GM19099 (cell line): ENCODE results near the gene FKBP2.

Experiments used
- POLR2A ChIP-seq: IDR thresholded peaks from 3 replicates; pipeline ENCODE4 v1.6.1; 2011; ENCODE audit warnings: low read depth; ENCODE audit not compliant: insufficient read length; ENCODE audit errors: extremely low read depth

The FKBP2 gene

DNA sequence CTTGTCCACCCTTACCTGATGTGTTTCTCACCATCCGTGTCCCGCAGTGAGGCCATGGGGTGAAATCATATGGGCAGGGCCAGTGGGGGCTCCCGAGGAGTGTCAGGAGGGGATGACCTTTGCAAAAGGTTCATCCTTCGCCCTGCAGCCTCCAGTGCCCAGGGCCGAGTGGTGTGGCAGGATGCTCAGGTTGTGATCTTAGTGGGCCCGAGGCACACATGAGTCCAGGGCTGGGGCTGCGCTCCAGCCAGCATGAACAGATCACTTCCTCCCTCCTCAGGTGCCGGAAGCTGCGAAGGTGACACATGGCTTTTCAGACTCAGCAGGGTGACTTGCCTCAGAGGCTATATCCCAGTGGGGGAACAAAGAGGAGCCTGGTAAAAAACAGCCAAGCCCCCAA is 2.8 kb upstream of the FKBP2 start:
- no peak for TF ChIP-seq POLR2A

DNA sequence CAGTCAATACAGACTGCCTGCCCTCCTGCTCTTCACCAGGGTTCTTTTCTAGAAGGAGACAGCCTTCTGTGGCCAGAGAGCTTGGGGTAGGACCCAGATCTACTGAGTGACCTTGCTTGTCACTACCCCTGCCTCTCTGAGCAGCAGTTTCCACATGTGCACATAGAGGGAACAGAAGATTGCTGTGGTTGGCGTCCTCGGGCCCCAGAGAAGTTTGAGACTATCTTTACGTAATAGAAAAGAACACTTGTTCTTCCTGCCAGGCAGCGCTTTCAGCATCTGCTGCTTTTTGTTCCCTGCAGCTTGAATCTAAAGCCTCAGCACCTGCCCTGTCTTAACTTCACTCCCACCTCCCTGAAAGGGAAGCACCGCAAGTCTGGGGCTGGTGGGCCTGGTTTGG is 1.9 kb upstream of the FKBP2 start:
- TF ChIP-seq POLR2A = no peak

DNA sequence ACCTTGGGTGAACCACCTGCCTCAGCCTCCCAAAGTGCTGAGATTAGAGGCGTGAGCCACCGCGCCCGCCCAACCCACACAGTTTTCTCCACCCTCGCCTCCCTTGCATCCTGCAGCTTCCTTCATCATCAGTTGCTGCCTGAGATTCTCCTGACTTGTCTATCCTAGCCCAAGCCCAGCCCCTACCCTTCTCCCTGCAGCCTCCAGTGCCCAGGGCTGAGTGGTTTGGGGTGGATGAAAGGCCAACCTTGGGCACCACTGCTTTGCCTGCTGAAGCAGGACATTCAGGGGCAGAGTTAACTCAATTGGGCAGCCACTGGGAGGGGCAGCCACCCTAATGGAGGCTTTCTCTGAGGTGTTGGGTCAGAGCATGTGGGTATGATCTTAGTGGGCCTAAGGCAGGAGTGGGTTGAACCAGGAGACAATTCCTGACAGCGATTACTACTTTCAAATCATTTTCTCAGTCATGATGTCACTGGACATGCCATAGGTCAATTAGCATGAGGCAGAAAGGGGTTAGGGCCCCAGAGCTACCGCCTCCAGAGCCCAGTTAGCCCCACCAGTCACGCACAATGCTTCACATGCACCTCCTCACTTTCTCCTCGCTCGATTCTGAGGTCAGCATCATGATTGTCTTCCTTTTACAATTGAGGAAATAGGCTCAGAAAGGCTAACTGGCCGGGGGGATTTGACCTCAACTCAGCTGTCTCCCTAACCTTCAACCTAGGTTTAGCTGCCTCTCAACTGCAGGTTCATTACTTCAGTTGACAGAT is 1.0 kb upstream of the FKBP2 start:
- TF ChIP-seq POLR2A = no peak

DNA sequence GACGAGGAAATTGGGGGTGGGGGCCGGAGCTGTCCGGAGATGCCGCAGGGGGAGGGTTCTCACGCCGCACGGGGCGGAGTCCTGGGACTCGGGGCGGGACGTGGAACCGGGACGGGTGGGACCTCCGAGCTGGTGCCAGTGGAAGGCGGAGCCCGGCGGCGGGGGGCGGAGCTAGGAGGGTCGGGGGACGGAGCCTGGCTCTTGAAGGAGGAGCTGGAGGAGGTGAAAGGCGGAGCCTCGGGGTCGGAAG is 271 bp downstream of the FKBP2 start:
- TF ChIP-seq POLR2A = no peak

DNA sequence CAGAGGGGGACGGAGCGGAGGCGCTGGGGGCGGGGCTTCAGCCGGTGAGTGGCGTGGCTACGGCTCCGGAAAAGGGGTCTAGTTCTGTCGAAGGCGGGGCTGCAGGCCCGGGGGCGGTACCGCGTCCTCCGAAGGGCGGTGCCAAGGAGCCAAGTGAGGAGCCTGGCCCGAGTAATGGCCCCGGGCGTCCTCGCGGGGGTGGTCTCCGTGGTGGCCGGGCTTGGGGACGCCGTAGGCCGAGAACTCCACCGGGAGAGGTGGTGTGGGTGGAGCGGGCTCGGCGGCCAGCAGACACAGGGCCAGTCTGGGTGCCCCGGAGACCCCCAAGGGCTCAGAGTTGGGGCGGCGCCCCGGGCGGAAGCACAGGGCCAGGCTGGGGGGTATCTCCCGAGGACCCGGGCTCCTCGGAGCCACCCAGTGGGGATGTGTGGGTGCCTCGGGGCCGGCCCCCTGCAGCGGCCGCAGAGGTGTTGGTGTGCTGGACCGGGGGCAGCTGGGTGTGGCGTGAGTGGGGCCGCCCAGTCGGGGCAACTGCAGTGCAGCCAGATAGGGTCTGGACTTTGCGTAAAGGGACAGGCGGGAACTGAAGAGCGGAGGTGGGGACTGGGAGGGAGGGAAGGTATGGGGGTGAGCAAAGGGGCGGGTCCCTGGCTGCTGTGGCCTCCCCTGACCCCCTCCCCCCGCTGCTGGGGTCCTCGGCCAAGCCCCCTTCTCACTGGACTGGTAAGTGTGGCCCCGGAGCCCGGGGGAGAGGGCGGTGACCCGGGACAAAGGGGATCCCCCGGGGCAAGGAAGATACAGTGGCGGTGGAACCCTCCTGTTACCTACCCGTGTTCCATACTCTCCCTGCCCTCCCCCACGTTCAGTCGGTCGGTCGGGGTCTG is 838 bp downstream of the FKBP2 start:
- TF ChIP-seq POLR2A = peak; percentile 53

DNA sequence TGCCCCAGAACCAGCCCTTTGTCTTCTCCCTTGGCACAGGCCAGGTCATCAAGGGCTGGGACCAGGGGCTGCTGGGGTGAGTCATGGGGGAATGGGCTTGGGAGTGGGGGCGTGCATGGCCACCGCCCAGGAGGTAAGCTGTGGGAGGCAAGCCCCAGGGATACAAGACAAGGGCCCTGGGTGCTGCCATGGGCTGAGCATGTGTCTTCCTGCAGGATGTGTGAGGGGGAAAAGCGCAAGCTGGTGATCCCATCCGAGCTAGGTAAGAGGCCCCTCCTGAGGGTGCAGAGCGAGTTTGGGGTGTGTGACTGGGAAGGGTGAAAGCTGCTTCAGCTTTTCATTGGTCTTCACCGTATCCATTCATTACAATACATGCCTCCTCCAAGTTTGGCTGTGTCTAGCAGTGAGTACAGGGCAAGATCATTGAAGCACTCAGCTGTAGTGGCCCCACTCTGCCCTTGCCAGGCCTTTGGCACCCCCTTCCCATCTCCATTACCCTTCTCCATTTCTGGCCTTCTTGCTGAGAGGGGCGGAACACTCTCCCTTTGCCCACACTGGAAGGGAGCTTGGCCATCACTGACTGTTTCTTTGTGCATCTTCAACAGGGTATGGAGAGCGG is 2.5 kb downstream of the FKBP2 start:
- TF ChIP-seq POLR2A = no peak

DNA sequence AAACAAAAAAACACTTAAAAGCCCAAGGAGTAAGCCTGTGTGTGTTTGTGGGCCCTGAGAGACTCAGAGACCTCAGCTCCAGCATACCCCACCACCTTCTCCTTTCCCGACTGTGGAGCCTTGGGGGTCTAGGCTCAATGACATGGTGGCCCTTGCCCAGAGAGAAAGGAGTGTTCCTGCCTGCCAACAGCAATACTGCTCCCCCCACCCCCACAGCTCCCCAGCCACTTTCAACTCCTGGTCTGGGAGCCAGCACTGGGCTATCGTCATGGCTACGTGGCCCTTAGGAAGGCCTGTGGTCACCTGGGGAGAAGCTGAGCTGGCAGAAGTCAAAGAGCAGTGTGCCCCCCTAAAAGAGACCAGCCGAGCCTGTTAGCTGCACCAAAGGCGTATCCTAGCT is 3.2 kb downstream of the FKBP2 start:
- TF ChIP-seq POLR2A = no peak

DNA sequence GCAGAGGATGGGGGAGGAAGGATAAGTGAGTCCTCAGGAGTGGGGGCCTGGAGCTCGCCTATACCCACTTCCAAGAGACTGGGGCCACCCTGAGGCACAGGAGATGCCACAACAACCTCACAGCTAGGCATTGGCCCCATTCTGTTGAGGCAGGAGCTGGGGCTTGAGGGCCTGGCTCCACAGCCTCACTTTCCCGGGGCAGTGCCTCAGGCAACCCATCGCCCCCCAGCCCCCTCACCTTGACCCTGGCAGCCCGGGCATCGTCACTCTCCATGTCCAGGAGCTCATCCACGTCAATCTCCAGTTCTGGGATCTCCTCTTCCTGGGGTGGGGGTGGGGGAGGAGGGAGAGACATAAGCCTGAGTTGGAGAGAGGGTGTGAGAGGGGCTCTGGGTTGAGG is 4.1 kb downstream of the FKBP2 start:
- TF ChIP-seq POLR2A = peak; percentile 13

DNA sequence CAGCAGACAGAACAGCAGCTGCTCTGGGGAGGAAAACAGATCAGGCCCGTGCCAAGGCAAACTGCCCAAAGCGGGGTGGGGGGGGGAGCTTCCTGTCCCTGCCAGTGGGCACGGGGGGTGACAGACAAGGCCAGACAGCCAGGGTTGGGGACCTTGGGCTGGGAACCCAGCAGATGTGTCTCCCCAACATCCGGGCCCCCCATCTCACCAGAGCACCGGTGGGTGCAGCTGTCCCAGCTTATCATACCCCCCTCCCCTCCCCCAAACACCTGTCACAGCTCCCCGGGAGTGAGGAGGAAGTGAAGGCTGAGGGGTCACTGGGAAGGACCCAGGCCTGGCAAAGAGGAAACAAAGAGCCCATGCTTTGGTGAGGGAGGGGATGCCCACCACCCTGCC is 4.5 kb downstream of the FKBP2 start:
- TF ChIP-seq POLR2A = no peak

DNA sequence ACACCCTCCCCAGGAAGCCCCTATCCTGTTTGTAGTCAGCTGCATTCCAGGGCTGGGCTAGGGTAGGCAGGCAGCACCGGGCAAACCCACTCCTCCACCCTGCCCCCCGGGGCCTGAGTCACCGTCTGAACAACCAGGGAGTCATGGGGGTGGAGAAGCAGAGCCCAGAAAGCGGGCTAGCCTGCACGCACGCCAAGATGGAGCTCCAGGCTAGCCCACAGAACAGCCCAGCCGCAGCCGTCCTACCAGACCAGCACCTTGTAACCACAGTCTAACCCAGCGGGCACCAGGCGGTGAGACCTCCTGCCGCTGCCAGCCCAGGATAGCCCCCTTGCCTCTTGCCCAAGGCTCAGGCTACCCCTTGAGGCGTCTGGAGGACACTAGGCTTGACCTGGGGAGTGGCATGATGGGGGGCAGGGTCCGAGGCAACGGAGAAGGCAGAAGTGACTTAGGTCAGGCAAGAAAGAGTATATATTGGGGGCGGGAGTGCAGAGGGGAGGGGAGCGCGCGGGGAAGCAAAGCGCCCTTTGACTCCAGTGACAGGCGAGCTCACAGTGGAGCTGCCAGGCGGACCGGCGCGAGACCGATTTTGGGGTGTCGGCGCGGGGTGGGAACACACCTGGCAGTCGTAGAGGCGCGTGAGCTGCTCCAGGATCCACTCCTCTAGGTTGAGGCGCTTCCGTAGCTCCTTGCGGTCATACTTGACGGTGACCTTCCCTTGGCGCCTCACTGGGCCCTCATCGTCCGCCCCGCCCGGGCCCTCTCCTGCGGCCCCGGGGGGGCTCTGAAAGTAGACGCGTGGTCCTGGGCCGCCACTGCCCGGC is 5.1 kb downstream of the FKBP2 start:
- peak; percentile 1 for TF ChIP-seq POLR2A

DNA sequence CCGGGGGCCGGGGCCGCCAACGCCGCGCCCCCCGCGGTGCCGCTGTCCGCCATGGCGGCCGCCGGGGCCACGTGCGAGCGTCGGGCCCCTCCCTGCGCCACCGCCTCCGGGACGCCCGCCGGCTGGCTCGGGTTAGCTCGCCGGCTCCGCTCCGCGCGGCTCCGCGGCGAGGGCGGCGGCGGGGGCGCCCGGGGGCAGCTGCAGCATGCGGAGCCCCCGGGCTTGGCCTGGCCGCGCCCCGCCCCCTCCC is 5.7 kb downstream of the FKBP2 start:
- TF ChIP-seq POLR2A = peak; percentile 4

DNA sequence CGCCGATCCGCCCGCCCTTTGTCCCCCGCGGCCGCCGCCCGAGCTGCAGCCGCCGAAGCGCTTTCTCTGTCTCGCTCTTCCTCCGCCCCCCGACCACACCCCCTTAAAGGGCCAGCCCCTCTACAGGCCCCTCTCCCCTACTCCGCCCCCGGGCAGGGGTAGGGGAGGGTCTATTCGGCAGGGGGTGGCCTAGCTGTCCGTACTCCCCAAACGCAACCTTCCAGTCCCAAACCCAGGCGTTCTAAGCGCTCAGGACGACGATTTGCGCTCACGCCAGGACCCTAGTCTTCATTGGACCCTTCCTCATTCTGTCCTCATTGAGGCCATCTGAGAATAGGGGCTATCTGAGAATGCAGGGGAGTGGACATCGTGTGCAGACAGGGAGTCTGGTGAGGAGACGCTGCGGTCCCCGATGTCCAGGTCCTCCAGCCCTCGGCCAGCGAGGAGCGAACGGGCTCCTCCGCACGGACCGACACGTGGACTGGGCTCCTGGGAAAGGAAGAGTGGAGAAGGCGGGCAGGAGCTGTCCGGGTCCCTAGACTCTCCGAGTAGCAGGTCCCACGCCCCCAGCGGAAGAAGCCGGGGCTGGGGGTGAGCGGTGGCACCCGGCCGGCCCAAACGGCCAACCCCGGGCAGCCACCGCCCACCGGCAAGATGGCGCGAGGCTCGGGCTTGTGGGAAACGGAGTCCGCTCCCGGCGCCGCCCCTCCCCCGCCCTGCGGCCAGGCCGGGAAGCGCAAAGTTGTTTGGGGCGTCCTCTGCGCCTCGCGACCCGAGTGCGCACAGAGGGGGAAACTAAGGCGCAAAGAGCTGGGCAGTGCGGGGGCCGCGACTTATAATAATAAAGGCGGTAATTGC is 6.2 kb downstream of the FKBP2 start, which contains the start of gene PPP1R14B:
TSS of gene PPP1R14B (minus strand) at position 73 of the 858 bp plus-strand sequence. CDS start 270 bp downstream, outside the sequence.
- TF ChIP-seq POLR2A = peak; percentile 24

DNA sequence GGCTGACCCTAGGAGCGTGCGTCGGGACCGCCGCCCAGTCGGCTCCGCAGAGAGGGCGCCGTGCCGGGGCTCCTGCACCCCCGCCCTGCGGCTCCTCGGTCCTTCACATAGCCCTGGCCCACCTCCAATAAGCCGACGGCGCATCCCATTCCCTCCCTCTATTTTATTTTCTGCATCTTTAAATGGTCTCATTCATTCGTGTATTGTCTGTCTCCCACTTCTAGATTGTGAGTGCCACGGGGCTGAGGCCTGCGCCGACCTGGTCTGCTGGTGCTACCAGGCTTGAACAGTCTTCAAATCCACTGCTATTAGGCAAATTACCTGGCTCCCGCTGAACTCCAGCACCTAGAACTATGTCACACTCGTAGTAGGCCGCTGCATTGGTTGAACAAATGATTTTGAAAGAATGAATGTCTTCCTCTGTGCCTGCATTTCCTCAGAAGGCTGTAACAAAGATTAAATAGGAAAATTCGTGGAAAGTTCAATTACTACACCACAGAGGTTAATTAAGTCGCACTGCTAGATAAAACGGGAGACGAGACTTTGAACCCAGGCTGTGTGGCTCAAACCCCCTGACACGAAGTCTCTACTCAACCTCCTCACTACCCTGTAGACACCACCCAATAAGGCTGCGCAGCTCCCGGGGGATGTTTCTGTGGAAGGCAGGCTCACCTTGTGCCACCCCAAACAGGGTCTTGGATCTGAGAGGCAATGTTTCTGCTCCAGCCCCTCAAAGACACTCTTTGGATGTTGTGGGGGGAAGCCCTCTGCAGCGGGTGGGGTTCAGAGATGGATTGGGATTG is 7.0 kb downstream of the FKBP2 start:
- TF ChIP-seq POLR2A = no peak

DNA sequence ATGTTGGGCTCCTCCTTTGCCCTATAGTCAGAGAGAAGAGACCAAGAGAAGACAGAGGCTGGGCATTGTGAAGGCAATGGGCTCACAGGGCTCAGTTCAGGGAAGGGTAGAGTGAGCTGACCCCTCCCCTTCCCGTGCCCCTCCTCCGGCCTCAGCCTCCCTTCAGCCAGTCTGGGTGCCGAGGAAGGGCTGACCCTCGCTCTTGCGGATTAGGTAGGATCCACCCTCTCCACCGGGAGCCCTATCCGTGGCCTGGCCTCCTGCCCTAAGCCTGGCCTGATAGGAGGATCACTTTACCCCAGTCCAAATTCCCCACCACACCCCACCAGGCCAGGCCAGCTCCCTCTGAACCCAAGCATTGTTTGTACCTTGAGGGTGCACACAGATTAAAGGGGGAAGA is 7.7 kb downstream of the FKBP2 start:
- TF ChIP-seq POLR2A = no peak
